Fibroblast of upper back skin (primary cell): ENCODE measurements around the gene FBXO34.

Experiments used
- DNase-seq: peaks from one replicate; pipeline ENCODE4 v3.0.0-alpha.2; 2013

FBXO34 gene, protein sequence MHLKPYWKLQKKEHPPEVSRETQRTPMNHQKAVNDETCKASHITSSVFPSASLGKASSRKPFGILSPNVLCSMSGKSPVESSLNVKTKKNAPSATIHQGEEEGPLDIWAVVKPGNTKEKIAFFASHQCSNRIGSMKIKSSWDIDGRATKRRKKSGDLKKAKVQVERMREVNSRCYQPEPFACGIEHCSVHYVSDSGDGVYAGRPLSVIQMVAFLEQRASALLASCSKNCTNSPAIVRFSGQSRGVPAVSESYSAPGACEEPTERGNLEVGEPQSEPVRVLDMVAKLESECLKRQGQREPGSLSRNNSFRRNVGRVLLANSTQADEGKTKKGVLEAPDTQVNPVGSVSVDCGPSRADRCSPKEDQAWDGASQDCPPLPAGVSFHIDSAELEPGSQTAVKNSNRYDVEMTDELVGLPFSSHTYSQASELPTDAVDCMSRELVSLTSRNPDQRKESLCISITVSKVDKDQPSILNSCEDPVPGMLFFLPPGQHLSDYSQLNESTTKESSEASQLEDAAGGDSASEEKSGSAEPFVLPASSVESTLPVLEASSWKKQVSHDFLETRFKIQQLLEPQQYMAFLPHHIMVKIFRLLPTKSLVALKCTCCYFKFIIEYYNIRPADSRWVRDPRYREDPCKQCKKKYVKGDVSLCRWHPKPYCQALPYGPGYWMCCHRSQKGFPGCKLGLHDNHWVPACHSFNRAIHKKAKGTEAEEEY

DNA sequence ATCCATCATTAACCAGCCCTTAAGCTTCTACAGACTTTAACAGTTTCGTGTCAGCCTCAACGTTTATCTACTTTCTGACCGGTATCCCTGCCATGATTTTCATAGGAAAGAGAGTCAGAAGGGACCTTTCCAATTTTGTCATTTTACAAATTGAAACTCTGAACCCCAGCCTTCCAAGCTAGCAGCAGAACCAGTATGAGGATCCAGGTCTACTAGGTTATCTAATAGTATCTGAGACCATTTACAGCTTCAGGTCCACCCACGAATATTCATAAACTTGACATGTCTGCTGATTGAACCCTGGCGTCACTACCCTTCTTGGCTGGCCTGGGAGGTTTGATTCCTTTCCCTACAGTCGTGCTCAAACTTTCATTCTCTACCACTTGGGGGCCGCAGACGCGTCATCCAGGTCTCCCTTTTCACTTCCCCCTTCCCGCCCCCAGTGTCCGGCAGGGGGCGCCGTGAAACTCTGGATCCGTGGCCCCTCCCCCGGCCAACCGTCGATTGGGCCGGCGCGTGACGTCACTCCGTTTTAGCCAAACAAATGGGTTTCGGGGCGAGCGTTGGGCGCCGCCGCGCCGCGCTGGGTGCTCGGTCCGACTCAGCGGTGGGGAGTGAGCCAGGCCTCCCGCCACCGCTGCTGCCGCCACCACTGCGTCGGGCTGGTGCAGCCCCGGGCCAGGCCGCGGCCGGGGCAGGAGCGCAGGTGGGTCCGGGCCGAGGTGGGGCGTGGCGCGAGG is at the start of gene FBXO34:
TSS of gene FBXO34 (plus strand) at position 590 of the 740 bp plus-strand sequence. CDS start 78,970 bp downstream, outside the sequence.
- peak; percentile 97 for DNase-seq

DNA sequence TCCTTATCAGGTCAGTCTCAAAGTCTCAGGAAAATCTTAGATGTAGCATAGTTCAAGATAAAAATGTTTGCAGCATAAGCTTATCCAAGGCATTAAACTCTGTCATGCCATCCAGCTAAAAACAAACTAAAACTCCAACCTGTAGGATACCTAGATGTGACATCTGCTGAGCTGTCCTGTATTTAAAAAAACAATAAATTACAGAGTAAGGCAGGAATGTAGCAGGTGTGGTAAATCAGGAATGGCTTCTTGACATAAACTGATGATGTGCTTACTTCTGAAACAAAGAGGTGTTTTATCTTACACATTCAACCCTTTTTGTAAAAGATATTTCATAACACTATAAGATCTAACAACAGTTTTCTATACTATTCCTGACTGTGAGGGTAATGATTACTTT is 49.3 kb upstream of the FBXO34 start:
- DNase-seq = no peak

DNA sequence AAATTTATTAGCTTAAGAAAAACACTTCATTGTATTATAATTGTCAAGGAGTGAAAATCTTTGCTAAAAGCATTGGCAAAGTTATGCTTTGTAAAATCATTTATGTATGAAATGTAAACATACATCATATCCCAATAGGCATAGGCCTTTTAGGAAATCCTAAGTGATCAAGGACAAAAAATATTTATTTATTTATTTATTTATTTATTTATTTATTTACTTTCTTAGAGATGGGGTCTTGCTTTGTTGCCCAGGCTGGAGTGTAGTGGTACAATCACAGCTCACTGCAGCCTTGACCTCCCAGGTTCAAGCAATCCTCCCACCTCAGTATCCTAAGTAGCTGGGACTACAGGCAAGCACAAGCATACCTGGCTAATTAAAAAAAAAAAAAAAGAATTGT is 47.9 kb upstream of the FBXO34 start:
- no peak for DNase-seq

DNA sequence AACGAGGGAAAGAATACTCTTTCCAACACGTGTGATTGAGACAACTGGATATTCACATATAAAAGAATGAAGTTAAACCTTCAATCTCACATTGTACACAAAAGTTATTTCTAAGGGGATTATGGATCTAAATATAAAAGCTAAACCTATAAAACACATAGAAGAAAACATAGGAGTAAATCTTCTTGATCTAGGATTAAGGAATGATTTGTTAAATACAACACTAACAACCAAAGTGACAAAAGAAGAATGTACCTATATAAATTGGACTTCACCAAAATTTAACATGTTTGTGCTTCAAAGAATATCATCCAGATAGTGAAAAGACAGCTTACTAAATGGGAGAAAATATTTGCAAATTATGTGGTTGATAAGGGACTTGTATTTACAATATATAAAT is 43.0 kb upstream of the FBXO34 start:
- DNase-seq = no peak

DNA sequence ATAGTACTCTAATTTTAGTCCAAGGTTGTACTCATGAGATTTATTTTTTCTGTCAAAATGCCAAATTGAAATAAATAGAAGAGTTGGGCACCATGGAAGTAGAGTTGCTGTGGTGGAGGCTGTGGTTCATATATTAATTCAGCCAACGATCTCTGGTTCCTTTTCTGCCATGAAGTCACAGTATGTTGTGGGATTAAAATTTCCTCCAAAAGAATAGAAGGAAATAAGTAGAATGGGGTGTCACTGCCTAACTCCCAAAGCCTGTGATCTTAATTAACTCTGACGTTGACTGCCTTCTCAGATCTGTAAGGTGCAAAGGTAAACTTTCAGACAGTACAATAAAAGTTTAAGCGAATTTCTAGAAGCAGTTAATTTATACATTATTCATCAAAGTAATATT is 37.6 kb upstream of the FBXO34 start:
- no peak for DNase-seq

DNA sequence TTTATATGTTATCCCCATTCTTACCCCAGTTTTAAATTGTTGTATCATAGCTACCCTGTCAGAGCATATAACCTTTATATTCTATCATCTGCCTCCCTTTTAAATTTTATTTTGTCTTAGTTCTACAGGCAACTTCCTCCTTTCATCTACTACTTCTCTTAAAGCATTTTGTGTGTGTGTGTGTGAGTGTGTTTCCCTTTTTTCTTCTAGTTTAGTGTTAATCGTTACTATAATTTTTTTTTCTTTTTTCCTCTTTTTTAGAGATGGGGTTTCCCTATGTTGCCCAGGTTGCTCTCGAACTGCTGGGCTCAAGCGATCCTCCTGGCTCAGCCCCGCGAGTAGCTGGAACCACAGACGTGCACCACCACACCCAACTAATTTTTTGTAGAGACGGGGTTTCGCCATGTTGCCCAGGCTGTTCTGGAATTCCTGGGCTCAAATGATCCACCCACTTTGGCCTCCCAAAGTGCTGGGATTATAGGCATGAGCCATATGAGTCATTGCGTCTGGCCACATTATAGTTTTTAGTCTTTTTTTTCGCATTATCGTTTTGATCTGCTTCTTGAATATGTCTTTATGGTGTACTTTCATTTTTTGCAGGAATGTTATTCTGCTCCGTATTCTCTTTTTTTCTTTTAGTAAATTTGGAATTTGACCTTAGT is 33.1 kb upstream of the FBXO34 start:
- peak; percentile 23 for DNase-seq

DNA sequence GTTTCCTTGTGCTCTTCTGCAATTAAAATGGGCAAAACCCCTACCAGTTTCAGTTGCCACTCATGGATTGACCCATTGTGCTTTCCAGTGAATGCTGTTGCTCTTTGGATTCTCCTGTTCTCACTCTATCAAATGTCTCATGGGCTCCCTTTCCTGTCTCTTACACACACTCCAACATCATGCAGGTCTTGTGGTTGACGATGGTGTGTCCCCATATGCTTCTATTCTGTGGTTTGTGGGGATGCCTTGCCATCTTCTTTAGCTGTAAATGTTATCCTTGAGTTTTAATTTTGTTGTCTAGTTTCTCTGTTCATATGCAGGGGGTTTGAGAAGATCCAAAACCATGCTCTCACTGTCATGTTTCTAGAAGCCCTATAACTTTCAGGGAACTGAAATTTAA is 31.9 kb upstream of the FBXO34 start:
- DNase-seq = no peak

DNA sequence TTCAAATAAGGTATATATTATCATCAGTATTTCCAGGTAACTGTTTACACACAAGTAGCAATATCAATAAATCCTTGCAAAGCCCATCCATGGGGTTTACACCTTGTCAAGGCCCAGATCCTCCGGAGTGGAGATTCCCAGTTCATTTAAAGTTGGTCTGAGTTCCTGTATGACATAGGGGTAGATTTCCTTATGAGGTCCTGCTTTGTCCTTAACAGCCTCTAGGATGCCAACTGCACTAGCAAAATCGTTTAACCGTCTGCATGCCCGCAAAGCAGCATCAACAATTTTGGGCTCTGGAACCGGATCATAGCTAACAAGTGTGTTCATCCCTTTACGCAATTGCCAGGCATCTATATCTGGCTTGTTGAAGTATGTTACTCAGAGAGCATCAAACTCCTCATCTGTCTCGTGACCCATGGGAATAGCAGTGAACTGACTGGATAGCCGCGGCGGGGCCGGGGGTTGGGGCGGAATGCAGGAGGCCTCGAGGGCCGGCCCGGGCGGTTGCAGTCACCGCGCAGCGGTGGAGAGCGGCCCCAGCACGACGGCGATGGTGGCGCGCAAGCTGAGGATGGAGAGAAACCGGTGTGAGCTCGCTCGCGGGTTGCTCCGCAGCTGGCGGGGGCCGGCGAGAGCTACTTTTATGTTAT is 30.6 kb upstream of the FBXO34 start:
- peak; percentile 70 for DNase-seq

DNA sequence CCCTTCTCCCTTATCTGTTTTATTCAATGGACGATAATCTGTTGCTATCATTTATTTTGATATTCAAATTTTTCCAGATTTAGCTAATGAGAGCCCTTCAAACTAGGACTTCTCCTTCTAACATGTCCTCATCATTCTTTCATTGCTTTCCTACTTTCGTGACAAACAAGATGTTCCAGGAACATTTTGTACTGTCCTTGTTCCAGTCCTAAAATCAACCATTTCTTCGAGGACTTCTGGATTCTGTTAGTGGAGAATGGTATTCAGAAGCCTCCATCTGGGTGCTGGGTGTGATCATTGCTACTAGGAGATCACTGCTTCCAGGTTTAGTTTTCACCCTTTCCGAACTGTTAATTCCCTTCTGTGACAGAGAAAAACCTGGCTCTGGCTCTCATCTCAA is 29.5 kb upstream of the FBXO34 start:
- DNase-seq = no peak

DNA sequence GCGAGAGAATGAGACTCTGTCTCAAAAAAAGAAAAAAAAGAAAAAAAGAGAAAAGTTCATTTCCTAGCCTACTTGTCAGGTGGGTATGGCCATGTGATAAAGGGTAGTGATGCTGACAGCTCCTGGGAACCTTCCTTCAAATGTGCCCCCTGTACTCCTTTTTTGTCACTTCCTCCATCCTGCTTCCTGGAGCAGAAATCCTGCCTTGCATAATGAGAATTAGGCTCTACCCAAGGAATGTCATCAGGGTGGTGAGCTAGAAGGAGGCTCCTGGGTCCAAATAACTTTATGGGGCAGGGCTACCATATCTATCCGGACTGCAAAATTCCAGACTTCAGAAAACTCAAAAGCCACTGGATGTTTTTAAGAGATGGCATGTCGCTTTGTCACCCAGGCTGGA is 27.8 kb upstream of the FBXO34 start:
- no peak for DNase-seq

DNA sequence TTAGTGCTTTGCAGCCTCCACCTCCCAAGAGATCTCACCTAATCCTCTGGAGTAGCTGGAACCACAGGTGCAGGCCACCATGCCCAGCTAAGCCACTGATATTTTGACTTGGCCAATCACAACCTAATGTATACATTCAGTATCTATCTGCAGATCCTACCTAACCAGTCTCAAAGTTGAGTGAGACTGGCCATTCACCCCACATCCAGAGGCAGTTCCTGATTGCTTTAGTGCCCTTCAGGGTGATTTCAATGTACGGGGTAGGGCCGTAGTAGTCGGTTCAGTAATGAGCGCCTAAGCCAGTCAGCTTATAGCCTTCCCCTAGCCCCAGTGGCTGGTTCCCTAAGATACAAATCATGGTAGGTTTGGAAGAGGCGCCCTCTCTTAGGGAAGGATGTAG is 27.4 kb upstream of the FBXO34 start:
- DNase-seq = no peak

DNA sequence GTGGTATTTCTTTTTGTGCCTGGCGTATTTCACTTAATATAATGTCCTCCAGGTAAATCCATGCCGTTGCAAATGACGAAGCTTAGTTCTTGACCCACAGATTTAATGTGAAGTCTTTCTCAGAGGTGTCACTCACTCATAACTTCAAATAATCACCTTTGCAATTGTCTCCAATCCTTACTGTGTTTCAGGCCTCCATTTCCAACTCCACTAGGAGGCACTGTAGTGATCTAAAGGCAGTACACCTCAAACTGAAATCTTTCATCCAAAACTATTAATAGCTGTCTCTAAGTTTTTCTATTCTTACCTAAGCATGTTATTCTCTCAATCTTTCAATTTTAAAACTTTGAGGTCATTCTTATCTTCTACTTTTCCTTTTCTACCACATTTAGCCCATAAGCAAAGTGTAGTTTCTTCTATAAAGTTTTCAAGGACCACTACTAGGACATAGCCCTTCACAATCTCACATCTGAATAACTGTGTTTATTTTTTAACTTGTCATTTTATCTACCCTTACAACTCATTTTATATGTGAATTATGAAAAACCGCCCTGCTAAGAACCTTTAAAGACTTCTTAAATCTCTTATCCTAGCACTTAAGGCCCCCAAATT is 25.5 kb upstream of the FBXO34 start:
- DNase-seq = peak; percentile 16

DNA sequence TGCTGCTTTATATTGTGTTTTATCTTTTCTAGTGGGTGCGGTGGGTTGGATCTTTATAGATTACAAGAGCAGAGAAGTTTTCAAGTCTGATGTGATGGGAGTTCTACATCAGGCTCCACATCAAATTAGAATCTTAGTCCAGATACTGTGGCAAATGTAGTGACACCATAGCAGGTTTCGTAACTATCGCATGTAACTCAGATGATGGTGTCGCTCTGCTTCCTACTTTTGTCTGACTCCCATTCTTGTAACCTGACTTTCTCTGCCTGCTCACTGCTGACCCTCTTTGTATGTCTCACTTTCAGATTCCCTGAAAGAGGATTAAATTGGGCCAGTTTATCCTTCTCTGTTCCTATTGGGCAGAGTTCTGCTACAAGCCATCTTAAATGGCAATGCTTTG is 22.8 kb upstream of the FBXO34 start:
- no peak for DNase-seq

DNA sequence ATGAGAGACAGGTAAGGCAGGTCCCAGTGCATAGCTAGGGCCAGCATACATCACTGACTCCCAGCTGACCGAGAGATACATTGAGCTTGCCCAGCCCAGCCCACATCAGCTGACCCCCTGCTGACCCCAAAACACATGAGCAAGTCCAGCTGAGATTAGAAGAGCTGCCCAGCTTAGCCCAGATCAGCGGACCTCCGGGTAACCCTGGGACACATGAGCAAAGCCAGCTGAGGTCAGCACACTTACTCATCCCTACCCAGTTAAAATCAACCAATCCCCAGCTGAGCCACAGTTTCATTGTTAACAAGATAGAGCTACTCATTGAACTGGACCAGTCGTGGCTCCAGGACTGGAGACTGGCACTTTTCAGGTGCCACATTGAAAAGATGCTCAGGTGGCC is 21.8 kb upstream of the FBXO34 start:
- no peak for DNase-seq

DNA sequence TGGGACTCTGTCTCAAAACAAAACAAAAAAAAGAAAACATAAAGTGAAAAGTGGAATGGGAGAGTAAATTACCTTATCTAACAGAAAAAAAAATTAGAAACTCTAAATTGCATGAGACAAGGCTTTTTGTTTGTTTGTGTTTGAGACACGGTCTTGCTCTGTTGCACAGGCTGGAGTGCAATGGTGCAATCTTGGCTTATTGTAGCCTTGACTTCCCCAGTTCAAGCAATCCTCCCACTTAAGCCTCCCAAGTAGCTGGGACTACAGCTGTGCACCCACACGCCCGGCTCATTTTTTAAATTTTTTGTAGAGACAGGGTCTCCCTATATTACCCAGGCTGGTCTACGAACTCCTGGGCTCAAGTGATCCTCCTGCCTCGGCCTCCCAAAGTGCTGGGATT is 17.9 kb upstream of the FBXO34 start:
- DNase-seq = no peak

DNA sequence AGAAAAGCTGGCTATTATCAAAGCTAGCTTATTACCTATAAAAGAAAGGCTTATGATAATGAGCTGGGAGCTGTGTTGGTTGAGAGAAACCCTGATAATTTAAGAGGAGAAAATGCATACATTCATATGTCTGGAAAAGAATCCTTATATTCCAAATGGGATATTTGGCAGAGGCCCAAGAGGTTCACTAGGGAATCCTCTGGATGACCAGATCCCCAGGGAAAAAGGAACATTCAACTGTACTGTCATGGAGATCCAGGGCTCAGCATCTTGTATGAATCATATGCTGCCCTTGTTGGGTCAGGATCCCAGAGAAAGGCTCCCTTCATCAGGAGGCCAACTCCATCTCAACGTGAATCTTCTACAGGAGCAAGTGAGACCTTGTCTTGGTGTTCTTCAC is 16.6 kb upstream of the FBXO34 start:
- no peak for DNase-seq

DNA sequence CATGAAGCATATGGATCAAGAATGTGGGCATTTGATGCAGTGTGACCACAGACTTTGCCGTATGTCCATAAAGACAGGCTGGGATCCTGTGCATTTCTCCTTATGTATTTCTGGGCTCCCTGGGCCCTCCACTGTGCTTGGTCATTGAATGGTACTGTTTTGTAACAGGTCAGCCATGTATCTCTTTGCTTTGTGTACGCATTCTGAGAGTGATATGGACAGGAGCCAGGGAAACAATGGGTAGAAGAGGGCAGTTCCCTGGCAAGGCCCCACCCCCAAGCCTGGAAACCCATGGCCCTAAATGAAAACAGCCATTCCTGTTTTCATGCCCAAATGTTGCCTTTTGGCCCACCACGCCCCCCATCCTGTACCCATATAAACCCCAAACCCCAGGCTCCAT is 15.2 kb upstream of the FBXO34 start:
- DNase-seq = no peak

DNA sequence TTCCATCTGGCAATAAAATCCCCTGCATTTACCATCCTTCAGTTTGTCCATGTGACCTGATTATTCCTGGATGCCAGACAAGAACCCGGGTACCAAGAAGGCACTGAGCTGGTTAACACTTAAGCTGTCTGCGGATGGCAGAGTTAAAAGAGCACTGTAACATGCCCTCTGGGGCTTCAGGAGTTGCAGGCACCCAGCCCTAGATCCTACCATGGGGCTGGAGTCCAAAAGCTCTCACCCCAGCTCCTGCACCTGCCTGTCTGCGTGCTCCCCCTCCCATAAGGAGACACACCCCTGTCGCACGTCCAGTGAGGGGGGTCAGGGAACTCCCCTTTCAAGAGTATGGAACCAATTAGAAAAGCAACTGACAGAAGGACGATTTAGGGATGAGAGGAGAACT is 14.6 kb upstream of the FBXO34 start:
- DNase-seq = no peak

DNA sequence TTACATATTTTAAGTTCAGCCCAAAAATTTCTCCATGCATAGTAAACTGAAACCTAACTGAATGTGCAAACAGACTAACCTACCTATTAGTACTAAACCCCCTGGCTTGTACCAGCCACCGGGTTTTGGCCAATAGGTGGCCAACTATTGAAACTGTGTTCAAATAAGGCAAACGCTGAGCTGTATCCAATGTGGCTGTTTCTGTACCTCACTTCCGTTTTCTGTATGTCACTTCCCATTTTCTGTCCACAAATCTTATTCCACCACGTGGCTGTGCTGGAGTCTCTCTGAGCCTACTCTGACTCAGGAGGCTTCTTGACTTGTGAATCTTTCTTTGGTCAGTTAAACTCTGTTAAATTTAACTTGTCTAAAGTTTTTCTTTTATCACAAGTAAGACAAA is 6.0 kb upstream of the FBXO34 start:
- DNase-seq = no peak

DNA sequence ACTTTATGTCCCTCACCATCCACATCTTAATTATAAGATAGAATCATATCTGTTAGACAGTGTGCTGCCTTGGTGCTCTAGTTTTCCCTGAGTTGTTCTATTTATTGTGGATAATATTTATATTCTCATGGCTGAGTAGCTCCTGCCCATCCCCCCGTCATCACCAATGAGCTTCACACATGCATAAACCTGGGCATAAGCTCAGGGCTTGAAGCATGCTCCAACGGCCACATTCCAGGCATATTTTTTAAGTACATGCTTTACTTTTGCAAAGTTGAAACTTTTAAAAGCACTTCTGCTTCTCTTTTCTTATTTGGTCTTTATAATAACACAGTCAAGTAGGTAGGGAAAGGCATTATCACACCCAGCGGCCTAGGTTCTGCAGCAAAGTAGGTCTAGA is 3.4 kb upstream of the FBXO34 start:
- DNase-seq = peak; percentile 59

DNA sequence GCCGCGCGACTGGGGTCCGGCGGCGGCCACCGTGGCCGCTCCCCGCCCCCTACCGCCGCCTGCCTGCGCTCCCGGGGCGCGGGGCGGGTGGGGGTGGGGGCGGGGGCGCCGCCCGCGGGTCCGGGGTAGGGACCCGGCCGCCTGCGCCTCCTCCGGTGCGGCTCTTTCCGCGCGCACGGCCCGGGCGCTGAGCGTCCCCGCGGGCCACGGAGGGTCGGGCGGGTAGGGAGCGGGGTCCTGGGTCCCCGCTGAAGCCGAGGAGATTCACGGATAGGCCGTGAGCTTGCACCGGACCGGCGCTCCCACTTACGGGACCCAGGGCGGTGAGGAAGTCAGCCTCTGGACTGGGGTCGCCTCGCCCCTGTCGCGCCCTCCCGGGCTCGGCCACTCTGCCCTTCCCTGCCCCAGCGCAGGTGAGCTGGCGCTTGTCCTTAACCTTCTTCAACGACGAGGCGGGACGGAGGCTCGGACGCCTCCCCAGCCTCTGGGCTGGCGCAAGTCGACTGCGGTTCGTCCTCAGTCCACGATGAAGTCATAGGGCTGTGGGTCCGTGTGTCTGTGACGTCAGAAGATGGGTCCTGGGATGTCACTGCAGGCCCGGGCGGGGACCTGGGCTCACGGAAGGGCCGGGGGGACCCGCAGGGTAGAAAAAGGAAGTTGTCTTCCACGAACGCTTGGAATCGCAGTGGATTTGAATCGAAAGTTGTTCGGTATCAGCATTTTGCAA is 514 bp downstream of the FBXO34 start:
- peak; percentile 74 for DNase-seq

DNA sequence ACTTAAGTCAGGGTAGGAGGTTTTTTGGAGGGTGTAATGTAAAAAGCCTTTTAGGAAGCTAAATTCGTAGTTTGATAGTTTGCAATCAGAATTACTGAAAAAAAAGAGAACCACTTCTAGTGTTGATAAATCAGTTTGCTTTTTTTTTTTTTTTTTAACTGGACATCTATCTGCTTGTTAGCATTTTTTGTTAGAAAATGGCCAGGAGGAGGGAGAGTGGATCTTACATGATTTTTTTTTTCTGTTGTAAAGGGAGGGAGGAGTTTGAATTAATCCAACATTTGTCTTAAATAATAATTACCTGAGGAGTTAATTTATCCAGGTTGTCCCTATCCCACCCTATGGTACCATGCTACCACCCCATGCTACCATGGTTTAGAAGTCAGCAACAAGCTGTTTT is 1.2 kb downstream of the FBXO34 start:
- DNase-seq = no peak
